HFF-Myc (cell line): Measurements from ENCODE around the gene TMEM82.

ENCODE experiments used
- DNase-seq: peaks from one replicate; pipeline ENCODE4 v3.0.0-alpha.2; 2011; ENCODE audit warnings: low read depth; ENCODE audit errors: extremely low read depth
- H3K4me3 ChIP-seq: replicated peaks from 2 replicates; pipeline ENCODE4 v1.5.1; 2011; ENCODE audit warnings: low read depth, mild to moderate bottlenecking, control low read depth, low read length
- TF ChIP-seq, protein P1 (sequence below): IDR thresholded peaks from 2 replicates; pipeline ENCODE4 v1.5.1; 2012; ENCODE audit warnings: mild to moderate bottlenecking, low read depth, low read length, control low read depth; ENCODE audit errors: missing control alignments

TMEM82 gene

DNA sequence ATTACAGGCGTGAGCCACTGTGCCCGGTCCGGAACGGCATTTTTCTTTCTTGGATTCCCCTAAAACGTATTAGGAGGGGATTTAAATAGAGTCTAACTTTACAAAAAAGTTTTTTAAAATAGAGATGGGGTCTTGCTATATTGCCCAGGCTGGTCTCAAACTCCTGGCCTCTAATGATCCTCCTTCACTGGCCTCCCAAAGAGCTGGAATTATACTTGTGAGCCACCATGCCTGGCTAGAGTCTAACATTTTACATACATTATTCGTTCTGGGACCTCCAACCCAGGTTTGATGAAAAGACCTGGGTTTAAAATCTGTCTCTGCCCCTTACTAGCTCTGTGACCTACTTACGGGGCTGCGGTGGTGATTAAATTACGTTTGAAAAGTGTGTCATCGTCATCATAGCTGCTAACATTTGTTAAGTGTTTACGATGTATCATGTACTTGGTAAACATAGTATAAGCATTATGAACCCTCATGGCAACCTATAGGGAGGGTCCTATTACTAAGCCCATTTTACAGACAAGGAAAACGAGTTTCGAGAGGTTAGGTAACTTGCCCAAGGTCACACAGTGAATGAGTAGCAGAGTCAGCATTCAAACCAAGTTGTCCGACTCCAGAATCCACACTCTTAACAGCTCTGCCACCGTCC lies 33.7 kb upstream of the TMEM82 start:
- TF ChIP-seq, protein P1, sequence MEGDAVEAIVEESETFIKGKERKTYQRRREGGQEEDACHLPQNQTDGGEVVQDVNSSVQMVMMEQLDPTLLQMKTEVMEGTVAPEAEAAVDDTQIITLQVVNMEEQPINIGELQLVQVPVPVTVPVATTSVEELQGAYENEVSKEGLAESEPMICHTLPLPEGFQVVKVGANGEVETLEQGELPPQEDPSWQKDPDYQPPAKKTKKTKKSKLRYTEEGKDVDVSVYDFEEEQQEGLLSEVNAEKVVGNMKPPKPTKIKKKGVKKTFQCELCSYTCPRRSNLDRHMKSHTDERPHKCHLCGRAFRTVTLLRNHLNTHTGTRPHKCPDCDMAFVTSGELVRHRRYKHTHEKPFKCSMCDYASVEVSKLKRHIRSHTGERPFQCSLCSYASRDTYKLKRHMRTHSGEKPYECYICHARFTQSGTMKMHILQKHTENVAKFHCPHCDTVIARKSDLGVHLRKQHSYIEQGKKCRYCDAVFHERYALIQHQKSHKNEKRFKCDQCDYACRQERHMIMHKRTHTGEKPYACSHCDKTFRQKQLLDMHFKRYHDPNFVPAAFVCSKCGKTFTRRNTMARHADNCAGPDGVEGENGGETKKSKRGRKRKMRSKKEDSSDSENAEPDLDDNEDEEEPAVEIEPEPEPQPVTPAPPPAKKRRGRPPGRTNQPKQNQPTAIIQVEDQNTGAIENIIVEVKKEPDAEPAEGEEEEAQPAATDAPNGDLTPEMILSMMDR: no peak
- no peak for DNase-seq
- H3K4me3 ChIP-seq: no peak overlapping the region

DNA sequence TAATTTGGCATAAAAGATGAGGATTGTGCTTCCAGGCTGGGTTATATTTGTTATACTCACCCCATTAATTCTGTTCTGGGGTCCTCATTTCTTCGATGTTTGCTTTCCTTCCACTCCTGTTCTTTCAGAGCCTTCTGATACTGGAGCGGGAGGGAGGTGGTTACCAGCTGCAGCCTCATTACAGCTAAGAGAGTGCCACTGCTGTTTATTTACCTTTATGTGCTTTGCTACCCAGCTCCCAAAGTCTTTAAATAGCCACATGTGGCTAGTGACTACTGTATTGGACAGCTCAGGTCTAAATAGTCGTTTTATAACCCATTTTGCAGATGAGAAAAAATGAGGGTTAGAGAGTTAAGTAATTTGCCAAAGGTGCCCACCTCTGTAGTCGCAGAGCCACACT lies 33.1 kb upstream of the TMEM82 start:
- DNase-seq: no peak
- TF ChIP-seq, protein P1: no peak
- H3K4me3 ChIP-seq: no peak overlapping the region

GRCh38 chr1:15712168-15712567 lies 30.1 kb upstream of the TMEM82 start:
- DNase-seq: no peak
- TF ChIP-seq, protein P1: no peak
- no peak overlapping the region for H3K4me3 ChIP-seq

DNA sequence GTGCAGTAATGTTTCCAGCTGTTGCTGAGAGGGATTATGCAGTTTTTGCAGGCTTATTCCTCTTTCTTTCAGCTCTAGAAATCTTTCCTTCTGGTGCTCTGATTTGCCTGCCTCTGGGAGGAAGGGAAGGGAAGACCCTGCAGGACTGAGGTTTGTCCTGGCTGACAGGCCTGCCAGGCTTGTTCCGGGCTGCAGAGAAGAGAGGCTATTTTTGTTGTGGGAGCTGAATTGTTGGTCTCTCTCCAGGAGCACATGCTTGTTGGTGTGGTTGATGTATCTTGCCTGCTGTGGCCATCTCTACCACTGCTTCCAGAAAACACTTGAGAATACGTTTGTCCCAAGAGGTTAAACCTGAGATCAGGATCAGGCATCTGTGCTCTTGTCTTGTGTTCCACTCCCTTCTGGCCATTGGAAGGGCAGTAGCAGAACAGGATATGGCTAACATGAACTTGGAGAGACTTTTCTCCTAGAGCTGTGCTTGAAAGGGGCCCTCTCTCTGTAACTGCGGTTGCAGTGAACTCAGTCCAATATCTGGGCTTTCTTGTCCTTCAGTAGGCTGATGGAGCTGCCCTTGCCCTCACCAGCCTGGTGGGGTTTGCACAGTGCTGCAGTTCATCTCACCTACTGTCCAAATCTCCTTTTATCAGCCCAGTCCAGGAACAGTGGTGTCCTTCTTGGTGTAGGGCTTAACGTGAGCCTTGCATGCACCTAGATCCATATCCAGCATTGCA lies 27.7 kb upstream of the TMEM82 start:
- DNase-seq: no peak
- no peak overlapping the region for H3K4me3 ChIP-seq
- TF ChIP-seq, protein P1: no peak

- TF ChIP-seq, protein P1: no peak
- no peak for DNase-seq
- no peak overlapping the region for H3K4me3 ChIP-seq
These were observed 24.7 kb upstream of the TMEM82 start for GRCh38 chr1:15717418-15718125.

GRCh38 chr1:15718199-15718601 lies 24.1 kb upstream of the TMEM82 start:
- no peak for DNase-seq
- no peak overlapping the region for H3K4me3 ChIP-seq
- TF ChIP-seq, protein P1: no peak
